H1 (cell line): Measurements from ENCODE around the gene NR1H2. TPM values are rescaled to one million over a fixed set of nuclear protein-coding genes. Genes with fewer than 3 reads are reported as not detected.
A peak's percentile ranks its signal among the peaks of the same experiment; 100 is the strongest.

Source experiments
- CTCF ChIA-PET: fragments of 300-600 bp; sonication (Branson Sonifier 250); formaldehyde crosslinking; loops from one replicate; lab custom pipeline; 2021; ENCODE audit not compliant: partially characterized antibody; lab: Charles Lee
- POLR2A ChIA-PET: fragments of 300-600 bp; sonication (Branson Sonifier 250); formaldehyde crosslinking; loops from one replicate; lab custom pipeline; 2021; ENCODE audit warnings: inconsistent platforms; ENCODE audit not compliant: partially characterized antibody; lab: Charles Lee
- DNase-seq, 2 experiments: peaks; one replicate each; pipeline versions ENCODE4 v3.0.0 to v3.0.0-alpha.2; 2010 to 2022; ENCODE audit warnings: low spot score in 2 of 2, low read depth in 1 of 2, mixed read lengths in 1 of 2
- FAIRE-seq: peaks from 2 replicates; lab custom pipeline; 2011; peaks lifted over from hg19 to GRCh38; lab: Jason Lieb, UNC
- H2AFZ ChIP-seq: 2 replicates; pipeline ENCODE4 v1.8.1; 2012; ENCODE audit warnings: low read length, inconsistent platforms
- H2AK5ac ChIP-seq: 2 replicates; pipeline ENCODE4 v1.6.1; 2013; ENCODE audit warnings: low read depth, low read length
- H2BK120ac ChIP-seq: replicated peaks from 2 replicates; pipeline ENCODE3; 2013; ENCODE audit warnings: low read depth, low read length, inconsistent platforms
- H2BK12ac ChIP-seq: 2 replicates; pipeline ENCODE4 v1.6.1; 2013; ENCODE audit warnings: low read depth, low read length
- H2BK15ac ChIP-seq: 2 replicates; pipeline ENCODE4 v1.6.1; 2013; ENCODE audit warnings: low read length
- H2BK20ac ChIP-seq: 2 replicates; pipeline ENCODE4 v1.6.1; 2013; ENCODE audit warnings: low read length
- H2BK5ac ChIP-seq: 2 replicates; pipeline ENCODE4 v1.6.1; 2013; ENCODE audit warnings: low read depth, low read length
- H3K14ac ChIP-seq: 2 replicates; pipeline ENCODE4 v1.6.1; 2013; ENCODE audit warnings: inconsistent platforms; ENCODE audit not compliant: insufficient read length
- H3K18ac ChIP-seq: 2 replicates; pipeline ENCODE4 v1.6.1; 2013; ENCODE audit warnings: low read length; ENCODE audit errors: extremely low read depth
- H3K23ac ChIP-seq: 2 replicates; pipeline ENCODE4 v1.6.1; 2013; ENCODE audit warnings: inconsistent platforms; ENCODE audit not compliant: insufficient read length
- H3K23me2 ChIP-seq: 2 replicates; pipeline ENCODE4 v1.6.1; 2013; ENCODE audit warnings: low read depth, low read length
- H3K27ac ChIP-seq: 2 replicates; pipeline ENCODE4 v1.6.1; 2011; ENCODE audit warnings: low read depth, low read length, inconsistent platforms
- H3K27me3 ChIP-seq, 4 experiments: replicated peaks in 1 of 4; 1 replicate in 1 of 4; 2 replicates in 3 of 4; pipeline versions ENCODE4 v1.6.1 to v1.8.1; 2011 to 2013; ENCODE audit warnings: low read length in 3 of 4, mild to moderate bottlenecking in 3 of 4, inconsistent platforms in 2 of 4, mixed read lengths in 2 of 4, moderate library complexity in 1 of 4; ENCODE audit not compliant: control insufficient read depth in 3 of 4, insufficient read depth in 3 of 4; ENCODE audit errors: extremely low read depth in 1 of 4
- H3K36me3 ChIP-seq, 4 experiments: 2 replicates each; pipeline versions ENCODE4 v1.6.1 to v1.8.1; 2011 to 2013; ENCODE audit warnings: mild to moderate bottlenecking in 4 of 4, low read length in 3 of 4, moderate library complexity in 2 of 4, control low read depth in 1 of 4, inconsistent platforms in 1 of 4; ENCODE audit not compliant: insufficient read depth in 4 of 4, control insufficient read depth in 2 of 4
- H3K4ac ChIP-seq: replicated peaks from 2 replicates; pipeline ENCODE3; 2013; ENCODE audit warnings: low read length, low read depth, mixed read lengths, inconsistent platforms; ENCODE audit not compliant: insufficient read length
- H3K4me1 ChIP-seq, 4 experiments: replicated peaks in 1 of 4; 1 replicate in 1 of 4; 2 replicates in 3 of 4; pipeline versions ENCODE4 v1.6.1 to v1.8.1; 2011 to 2013; ENCODE audit warnings: low read length in 3 of 4, inconsistent platforms in 2 of 4, mixed read lengths in 1 of 4; ENCODE audit not compliant: insufficient read depth in 4 of 4, control insufficient read depth in 3 of 4
- H3K4me2 ChIP-seq, 2 experiments: 2 replicates each; pipeline versions ENCODE4 v1.6.1 to v1.8.1; 2011 to 2013; ENCODE audit warnings: low read depth in 2 of 2, low read length in 2 of 2, control low read depth in 1 of 2, inconsistent platforms in 1 of 2, mild to moderate bottlenecking in 1 of 2; ENCODE audit not compliant: insufficient read depth in 1 of 2
- H3K4me3 ChIP-seq, 4 experiments: fragments of 200-600, 300-600 bp in 1 of 4; sonication (generic), shearing (Covaris generic), sonication (Bioruptor Twin) in 1 of 4; 2 replicates each; pipeline versions ENCODE4 v1.5.1 to v1.8.1; 2011 to 2016; ENCODE audit warnings: low read length in 4 of 4, low read depth in 3 of 4, control low read depth in 2 of 4, inconsistent platforms in 2 of 4, mild to moderate bottlenecking in 2 of 4, mixed read lengths in 1 of 4, moderate library complexity in 1 of 4; ENCODE audit not compliant: insufficient read depth in 2 of 4; ENCODE audit errors: extremely low read depth in 1 of 4
- H3K56ac ChIP-seq: replicated peaks from 2 replicates; pipeline ENCODE3; 2013; ENCODE audit warnings: low read depth, mild to moderate bottlenecking, mixed read lengths, low read length, inconsistent platforms; ENCODE audit not compliant: insufficient read length
- H3K79me1 ChIP-seq: 2 replicates; pipeline ENCODE4 v1.6.1; 2013; ENCODE audit warnings: low read depth, low read length, control low read depth
- H3K79me2 ChIP-seq, 2 experiments: 2 replicates each; pipeline versions ENCODE4 v1.6.1 to v1.8.1; 2012 to 2013; ENCODE audit warnings: low read length in 2 of 2, mild to moderate bottlenecking in 2 of 2, inconsistent platforms in 1 of 2; ENCODE audit not compliant: insufficient read depth in 2 of 2, control insufficient read depth in 1 of 2
- H3K9ac ChIP-seq, 4 experiments: replicated peaks in 1 of 4; 1 replicate in 1 of 4; 2 replicates in 3 of 4; pipeline versions ENCODE4 v1.6.1 to v1.8.1; 2011 to 2013; ENCODE audit warnings: low read depth in 3 of 4, low read length in 3 of 4, control low read depth in 2 of 4, mild to moderate bottlenecking in 2 of 4, moderate library complexity in 2 of 4, inconsistent platforms in 1 of 4; ENCODE audit errors: extremely low read depth in 1 of 4
- H3K9me3 ChIP-seq, 2 experiments: 2 replicates each; pipeline versions ENCODE4 v1.6.1 to v1.8.1; 2012 to 2013; ENCODE audit warnings: mild to moderate bottlenecking in 2 of 2, moderate library complexity in 2 of 2, control low read depth in 1 of 2, inconsistent platforms in 1 of 2, low read depth in 1 of 2, low read length in 1 of 2, mixed read lengths in 1 of 2; ENCODE audit not compliant: insufficient read depth in 2 of 2
- H4K20me1 ChIP-seq, 2 experiments: replicated peaks in 1 of 2; 2 replicates each; pipeline versions ENCODE3 to v1.8.1; 2011 to 2013; ENCODE audit warnings: inconsistent platforms in 2 of 2, low read length in 2 of 2, mild to moderate bottlenecking in 1 of 2; ENCODE audit not compliant: insufficient read depth in 2 of 2, control insufficient read depth in 1 of 2
- H4K5ac ChIP-seq: 2 replicates; pipeline ENCODE4 v1.6.1; 2013; ENCODE audit warnings: low read length, low read depth, mixed read lengths, inconsistent platforms; ENCODE audit not compliant: insufficient read length
- H4K8ac ChIP-seq: 2 replicates; pipeline ENCODE4 v1.8.0; 2013; ENCODE audit warnings: mild to moderate bottlenecking, moderate library complexity, low read length, inconsistent platforms; ENCODE audit not compliant: insufficient read depth; ENCODE audit errors: extremely low read depth
- H4K91ac ChIP-seq: replicated peaks from 2 replicates; pipeline ENCODE3; 2013; ENCODE audit warnings: low read length, mixed read lengths, inconsistent platforms; ENCODE audit not compliant: insufficient read length
- ATF2 ChIP-seq: IDR thresholded peaks from 2 replicates; pipeline ENCODE4 v1.6.1; 2012; ENCODE audit warnings: low read length, inconsistent platforms
- CTCF ChIP-seq, 3 experiments: IDR thresholded peaks; 1 replicate in 2 of 3; 2 replicates in 1 of 3; pipeline versions ENCODE4 v1.5.1 to v1.6.1; 2011; ENCODE audit warnings: low read length in 3 of 3, mild to moderate bottlenecking in 3 of 3, inconsistent platforms in 2 of 3, low read depth in 1 of 3, moderate library complexity in 1 of 3; ENCODE audit not compliant: insufficient read depth in 1 of 3; ENCODE audit errors: control extremely low read depth in 1 of 3
- GABPA ChIP-seq: IDR thresholded peaks from 2 replicates; pipeline ENCODE4 v1.6.1; 2011; ENCODE audit warnings: mild to moderate bottlenecking, low read length, moderate library complexity, borderline replicate concordance; ENCODE audit not compliant: insufficient read depth
- SUZ12 ChIP-seq: fragments of 200-600 bp; sonication (generic); IDR thresholded peaks from 2 replicates; pipeline ENCODE4 v1.6.1; 2012; ENCODE audit warnings: mild to moderate bottlenecking, inconsistent platforms, low read length, moderate library complexity, mixed read lengths
- TCF12 ChIP-seq: IDR thresholded peaks from 2 replicates; pipeline ENCODE4 v1.6.1; 2011; ENCODE audit warnings: low read depth, mild to moderate bottlenecking, low read length
- WGBS, 2 experiments: shearing (Covaris generic) in 1 of 2; methylation state at CpG; one replicate each; pipeline versions ENCODE4 v1.1.6 to v1.1.7; 2013 to 2015; ENCODE audit warnings: low lambda C conversion rate in 2 of 2, mixed read lengths in 2 of 2, inconsistent platforms in 1 of 2, low coverage in 1 of 2, missing lambda C conversion rate in 1 of 2; ENCODE audit not compliant: insufficient replicate concordance in 2 of 2, insufficient coverage in 1 of 2, insufficient read length in 1 of 2; ENCODE audit errors: extremely low coverage in 1 of 2, missing lambda C conversion rate in 1 of 2; 5-methylcytosine and 5-hydroxymethylcytosine counted together
- polyA plus RNA-seq, 7 experiments: library from polyadenylated mRNA; depleted of rRNA in 3 of 7; stranded (reverse) in 5 of 7; unstranded in 2 of 7; fragments of >200 nt in 5 of 7; fragments of 200-250 nt in 2 of 7; gene quantifications; 1 replicate in 5 of 7; 2 replicates in 1 of 7; 4 replicates in 1 of 7; pipeline versions ENCODE4 v1.2.1 to v1.2.3, GENCODE V29; 2011 to 2013; ENCODE audit warnings: missing spikeins in 2 of 7, mixed read lengths in 2 of 7
- total RNA-seq: library from RNA; stranded (reverse); fragmentation: NEBNext Ultra II Directional; extraction: Animal tissue kit (Norgen Biotek cat#: 25700); gene quantifications from 2 replicates; pipeline ENCODE4 v1.2.1, GENCODE V29; 2021

The NR1H2 gene
- total and polyA plus RNA-seq, 2 of the 8 experiments (the other 6 are each of a cell fraction or from before 2014, with no cell fraction given) = 40.3 to 47.5 TPM

- DNase-seq (peak; percentile 66 to 99), FAIRE-seq (no peak)
- Histone ChIP-seq H2BK15ac (peak overlapping the region; percentile 90; the same call in 1 of the 2 replicates), H3K4ac (no peak overlapping the region), H4K20me1 (no peaks in the 10 kb centered on the region), H3K56ac (no peak overlapping the region), H2BK12ac (peak overlapping the region; percentile 92), H3K18ac (peak overlapping the region; percentile 71; the same call in 1 of the 2 replicates), H2AFZ (no peak overlapping the region; the same call in 1 of the 2 replicates), H3K9me3 (no peaks in the 10 kb centered on the region), H4K8ac (no peak overlapping the region; the same call in 1 of the 2 replicates), H3K4me1 (peaks cover 2 to 18% (median 13%) of the 10 kb centered on the region in 4 experiments), H2BK5ac (peak overlapping the region; percentile 71), H2BK20ac (peak overlapping the region; percentile 61; the same call in 1 of the 2 replicates), H3K4me2 (peak overlapping the region; percentile 70 to 83), H4K91ac (no peak overlapping the region), H3K36me3 (no peaks in the 10 kb centered on the region), H2BK120ac (no peak overlapping the region), H4K5ac (peak overlapping the region; percentile 17), H3K23me2 (peaks cover 3% of the 10 kb centered on the region; the same call in 1 of the 2 replicates), H3K23ac (no peak overlapping the region), H2AK5ac (peak overlapping the region; percentile 72; the same call in 1 of the 2 replicates), H3K4me3 (peak overlapping the region; percentile 52 to 74 (median 62)), H3K27me3 (peaks cover 0 to 19% (median 8%) of the 10 kb centered on the region in 4 experiments; a peak in 4 of 7 replicates), H3K27ac (peak overlapping the region; percentile 62; the same call in 1 of the 2 replicates), H3K9ac (peak overlapping the region; percentile 14 to 58 (median 28); a peak in 5 of 7 replicates), H3K79me1 (no peaks in the 10 kb centered on the region), H3K79me2 (no peaks in the 10 kb centered on the region), H3K14ac (no peak overlapping the region)
- ChIA-PET CTCF (interaction anchor here (0.6 to 0.9 kb wide), 3 partner anchors 11 to 56 kb away, joined by 3 read pairs; no protein-coding TSS in a partner anchor), POLR2A (interaction anchor here (0.8 to 2.4 kb wide), 10 partner anchors 10 to 99 kb away, joined by 3 to 16 read pairs (median 4); partner anchors contain the start of genes POLD1 and SPIB)
- 7% methylated on average over 30 of the region's 54 CpGs; no CpG with 5 or more reads in 1 of the 2 experiments for WGBS, 2 experiments
- TF ChIP-seq SUZ12 (no peak), CTCF (IDR thresholded peaks at IDR 0.05; ENCODE audit: control extremely low read depth in 1 of 3, insufficient read depth in 1 of 3, low read depth in 1 of 3, low read length in 3 of 3) (no peak), GABPA (peak; percentile 54; the same call in 1 of the 2 replicates), ATF2 (no peak), TCF12 (no peak)
Measured at GRCh38 chr19:50431343-50432220, 55.3 kb downstream of the NR1H2 start.
